Tibial nerve (tissue), 4 donors: ENCODE results near the gene RUSC2.

Experiments
- CTCF ChIP-seq, 5 experiments: fragments of 200-600 bp in 3 of 5; fragments of 450-650 bp in 2 of 5; sonication (generic) in 3 of 5; IDR thresholded peaks; one replicate each; pipeline ENCODE4 v1.5.1; 2016 to 2019; ENCODE audit warnings: antibody characterized with exemption in 5 of 5, mild to moderate bottlenecking in 3 of 5, moderate library complexity in 2 of 5
- EP300 ChIP-seq, 2 donors: sonication (generic); formaldehyde crosslinking; IDR thresholded peaks; one replicate each; pipeline ENCODE4 v1.6.1; 2017; ENCODE audit warnings: antibody characterized with exemption in 2 of 2, mild to moderate bottlenecking in 1 of 2
- POLR2A ChIP-seq, 2 donors: fragments of 450-650 bp; IDR thresholded peaks; one replicate each; pipeline ENCODE4 v1.6.1; 2017; ENCODE audit warnings: antibody characterized with exemption in 2 of 2, mild to moderate bottlenecking in 2 of 2, moderate library complexity in 2 of 2

DNA sequence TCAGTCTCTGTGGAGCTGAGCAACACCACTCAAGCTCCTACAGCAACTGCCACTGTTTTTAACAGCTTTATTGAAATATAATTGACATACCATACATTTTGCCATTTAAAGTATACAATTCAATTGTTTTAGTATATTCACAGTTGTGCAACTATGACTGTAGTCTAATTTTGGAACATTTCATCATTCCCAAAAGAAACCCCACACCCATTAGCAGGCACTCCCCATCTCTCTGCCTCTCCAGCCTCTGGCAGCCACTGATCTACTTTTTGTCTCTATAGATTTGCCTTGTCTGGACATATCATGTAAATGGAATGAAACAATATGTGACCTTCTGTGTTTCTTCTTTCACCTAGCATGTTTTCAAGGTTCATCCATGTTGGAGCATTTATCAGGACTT is 43.5 kb downstream of the RUSC2 start:
- no peak for TF ChIP-seq CTCF (IDR thresholded peaks at IDR 0.05)
- no peak for TF ChIP-seq EP300 (IDR thresholded peaks at IDR 0.05)
- TF ChIP-seq POLR2A (IDR thresholded peaks at IDR 0.05), result no peak
